ENCODE measurements around the gene IQSEC1. TPM values are rescaled to one million over a fixed set of nuclear protein-coding genes. Genes with fewer than 3 reads are reported as not detected.

Gene IQSEC1
- total and polyA plus RNA-seq, 10 of the 15 experiments (the other 5 are each of a cell fraction or from before 2014, with no cell fraction given), result 0.92 to 55.2 (median 8.5) TPM

GRCh38 chr3:12965999-12966846 is 107.0 kb downstream of the IQSEC1 start (continued):
- TF ChIP-seq ZNF687 (IDR thresholded peaks at IDR 0.05) (no peak), SMAD1 (IDR thresholded peaks at IDR 0.05; ENCODE audit: low read depth, partially characterized antibody) (no peak), FOXM1 (IDR thresholded peaks at IDR 0.05; ENCODE audit: low read depth, low read length) (no peak), TCF12 (IDR thresholded peaks at IDR 0.05; ENCODE audit: low read depth, low read length) (no peak), YBX1 (IDR thresholded peaks at IDR 0.05) (no peak), NFIC (IDR thresholded peaks at IDR 0.05; ENCODE audit: low read depth, low read length) (no peak)
- TF ChIP-seq, protein P1, sequence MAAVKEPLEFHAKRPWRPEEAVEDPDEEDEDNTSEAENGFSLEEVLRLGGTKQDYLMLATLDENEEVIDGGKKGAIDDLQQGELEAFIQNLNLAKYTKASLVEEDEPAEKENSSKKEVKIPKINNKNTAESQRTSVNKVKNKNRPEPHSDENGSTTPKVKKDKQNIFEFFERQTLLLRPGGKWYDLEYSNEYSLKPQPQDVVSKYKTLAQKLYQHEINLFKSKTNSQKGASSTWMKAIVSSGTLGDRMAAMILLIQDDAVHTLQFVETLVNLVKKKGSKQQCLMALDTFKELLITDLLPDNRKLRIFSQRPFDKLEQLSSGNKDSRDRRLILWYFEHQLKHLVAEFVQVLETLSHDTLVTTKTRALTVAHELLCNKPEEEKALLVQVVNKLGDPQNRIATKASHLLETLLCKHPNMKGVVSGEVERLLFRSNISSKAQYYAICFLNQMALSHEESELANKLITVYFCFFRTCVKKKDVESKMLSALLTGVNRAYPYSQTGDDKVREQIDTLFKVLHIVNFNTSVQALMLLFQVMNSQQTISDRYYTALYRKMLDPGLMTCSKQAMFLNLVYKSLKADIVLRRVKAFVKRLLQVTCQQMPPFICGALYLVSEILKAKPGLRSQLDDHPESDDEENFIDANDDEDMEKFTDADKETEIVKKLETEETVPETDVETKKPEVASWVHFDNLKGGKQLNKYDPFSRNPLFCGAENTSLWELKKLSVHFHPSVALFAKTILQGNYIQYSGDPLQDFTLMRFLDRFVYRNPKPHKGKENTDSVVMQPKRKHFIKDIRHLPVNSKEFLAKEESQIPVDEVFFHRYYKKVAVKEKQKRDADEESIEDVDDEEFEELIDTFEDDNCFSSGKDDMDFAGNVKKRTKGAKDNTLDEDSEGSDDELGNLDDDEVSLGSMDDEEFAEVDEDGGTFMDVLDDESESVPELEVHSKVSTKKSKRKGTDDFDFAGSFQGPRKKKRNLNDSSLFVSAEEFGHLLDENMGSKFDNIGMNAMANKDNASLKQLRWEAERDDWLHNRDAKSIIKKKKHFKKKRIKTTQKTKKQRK (IDR thresholded peaks at IDR 0.05; ENCODE audit: low read depth, low read length), result no peak

Measured in GM12878 (cell line).